GM12892 (cell line): ENCODE measurements around the gene INSIG1.

Experiments
- POLR2A ChIP-seq: IDR thresholded peaks from 2 replicates; pipeline ENCODE4 v1.6.1; 2011; ENCODE audit warnings: low read depth, low read length, control low read depth
- TAF1 ChIP-seq: IDR thresholded peaks from 2 replicates; pipeline ENCODE4 v1.6.1; 2011; ENCODE audit warnings: low read depth, mild to moderate bottlenecking, control low read depth, low read length, borderline replicate concordance

- TF ChIP-seq POLR2A (no peak), TAF1 (no peak)
Measured at GRCh38 chr7:155258226-155258560, 39.5 kb upstream of the INSIG1 start.
